ENCODE measurements around the gene SPAG6.
"Not testable (repeated sequence)": the region's sequence is repeated elsewhere in the genome, so short reads cannot be mapped to it uniquely, and the experiment has no call there.

Gene SPAG6

GRCh38 chr10:22345301-22346095, at the start of gene SPAG6:
Gene SPAG6 (plus strand): TSS chr10:22345496. CDS start chr10:22345612, 116 bp downstream.
- DNase-seq (ENCODE audit: low read depth in 1 of 2, low spot score in 1 of 2) = no peak

GRCh38 chr10:22301193-22301592, 44.1 kb upstream of the SPAG6 start:
- DNase-seq (ENCODE audit: low read depth in 1 of 2, low spot score in 1 of 2) = no peak

GRCh38 chr10:22303461-22303860, 41.8 kb upstream of the SPAG6 start:
- no peak for DNase-seq (ENCODE audit: low read depth in 1 of 2, low spot score in 1 of 2)

- no peak for DNase-seq (ENCODE audit: low read depth in 1 of 2, low spot score in 1 of 2)
These were observed 39.6 kb upstream of the SPAG6 start for GRCh38 chr10:22305721-22306120.

- DNase-seq (ENCODE audit: low read depth in 1 of 2, low spot score in 1 of 2) = peak in 1 of 2 donors; percentile 27
These were observed 36.9 kb upstream of the SPAG6 start for GRCh38 chr10:22308390-22308789.

- DNase-seq (ENCODE audit: low read depth in 1 of 2, low spot score in 1 of 2) = no peak
These were observed 35.9 kb upstream of the SPAG6 start for GRCh38 chr10:22309180-22310000.

- not testable (repeated sequence) for DNase-seq (ENCODE audit: low read depth in 1 of 2, low spot score in 1 of 2)
These were observed 35.3 kb upstream of the SPAG6 start for GRCh38 chr10:22310012-22310411.

GRCh38 chr10:22310928-22311327, 34.4 kb upstream of the SPAG6 start:
- no peak for DNase-seq (ENCODE audit: low read depth in 1 of 2, low spot score in 1 of 2)

- no peak for DNase-seq (ENCODE audit: low read depth in 1 of 2, low spot score in 1 of 2)
These were observed 30.4 kb upstream of the SPAG6 start for GRCh38 chr10:22314852-22315251.

GRCh38 chr10:22315455-22316285, 29.6 kb upstream of the SPAG6 start:
- DNase-seq (ENCODE audit: low read depth in 1 of 2, low spot score in 1 of 2) = no peak

GRCh38 chr10:22316286-22317075, 28.8 kb upstream of the SPAG6 start, which contains the start of gene COMMD3:
Gene COMMD3 (plus strand): TSS chr10:22316388. CDS start chr10:22316418, 30 bp downstream.
- DNase-seq (ENCODE audit: low read depth in 1 of 2, low spot score in 1 of 2) = peak; percentile 49 to 73

GRCh38 chr10:22317076-22317370, 28.3 kb upstream of the SPAG6 start:
- no peak for DNase-seq (ENCODE audit: low read depth in 1 of 2, low spot score in 1 of 2)

GRCh38 chr10:22317771-22318565, 27.3 kb upstream of the SPAG6 start:
- DNase-seq (ENCODE audit: low read depth in 1 of 2, low spot score in 1 of 2) = no peak

GRCh38 chr10:22318772-22319171, 26.5 kb upstream of the SPAG6 start:
- no peak for DNase-seq (ENCODE audit: low read depth in 1 of 2, low spot score in 1 of 2)

GRCh38 chr10:22319547-22319979, 25.7 kb upstream of the SPAG6 start:
- no peak for DNase-seq (ENCODE audit: low read depth in 1 of 2, low spot score in 1 of 2)

- no peak for DNase-seq (ENCODE audit: low read depth in 1 of 2, low spot score in 1 of 2)
These were observed 25.2 kb upstream of the SPAG6 start for GRCh38 chr10:22319980-22320558.

GRCh38 chr10:22320591-22321155, 24.6 kb upstream of the SPAG6 start, which contains the start of gene BMI1:
Gene BMI1 (plus strand): TSS chr10:22321099. CDS start chr10:22326450, 5,351 bp downstream.
- peak in 1 of 2 donors; percentile 63 for DNase-seq (ENCODE audit: low read depth in 1 of 2, low spot score in 1 of 2)

GRCh38 chr10:22321156-22321923, 24.0 kb upstream of the SPAG6 start:
- DNase-seq (ENCODE audit: low read depth in 1 of 2, low spot score in 1 of 2) = peak; percentile 36 to 52
